ENCODE measurements around the gene GPR18. TPM values are rescaled to one million over a fixed set of nuclear protein-coding genes. Genes with fewer than 3 reads are reported as not detected.
"Not testable (repeated sequence)": the region's sequence is repeated elsewhere in the genome, so short reads cannot be mapped to it uniquely, and the experiment has no call there.

Gene GPR18
- total and polyA plus RNA-seq, 9 of the 15 experiments (the other 6 are each of a cell fraction or from before 2014, with no cell fraction given), result 0.75 TPM; not detected in 8

GRCh38 chr13:99211421-99212035 is 46.7 kb downstream of the GPR18 start:
- no peak for DNase-seq (ENCODE audit: extremely low read depth in 1 of 4, low spot score in 3 of 4)
- whole genome bisulfite sequencing (ENCODE audit: insufficient coverage, low coverage, missing lambda C conversion rate), result 76% methylated on average over 5 of the region's 5 CpGs

GRCh38 chr13:99210627-99211026 is 47.6 kb downstream of the GPR18 start:
- ATAC-seq; H3K4me1 ChIP-seq (replicated peaks in 1 of 2; ENCODE audit: control insufficient read depth in 2 of 2, insufficient read depth in 2 of 2, low read length in 2 of 2): not testable (repeated sequence)

More at GRCh38 chr13:99211421-99212035, 46.7 kb downstream of the GPR18 start:
- Histone ChIP-seq H3K79me2 (ENCODE audit: control insufficient read depth, insufficient read depth, low read length) (peaks cover 86% of the 10 kb centered on the region), H3K36me3 (ENCODE audit: control insufficient read depth, insufficient read depth, low read length) (peaks cover 28% of the 10 kb centered on the region; the same call in 2 of the 3 replicates), H3K9ac (ENCODE audit: insufficient read depth in 1 of 2, low read depth in 2 of 2, low read length in 2 of 2) (no peak overlapping the region), H4K20me1 (replicated peaks; ENCODE audit: control insufficient read depth, insufficient read depth, low read length) (peaks cover 12% of the 10 kb centered on the region), H3K9me1 (ENCODE audit: control insufficient read depth, insufficient read depth, low read length) (peaks cover under 1% of the 10 kb centered on the region), H2AFZ (ENCODE audit: low read depth, low read length) (no peak overlapping the region), H3K4me3 (no peak overlapping the region), H3K4me1 (replicated peaks in 1 of 2; ENCODE audit: control insufficient read depth in 2 of 2, insufficient read depth in 2 of 2, low read length in 2 of 2) (no peaks in the 10 kb centered on the region; a peak in 1 of 5 replicates), H3K27me3 (ENCODE audit: control insufficient read depth in 2 of 2, insufficient read depth in 2 of 2, low read length in 2 of 2) (no peaks in the 10 kb centered on the region), H3K27ac (ENCODE audit: extremely low read depth, low read depth, low read length) (no peak overlapping the region), H3K4me2 (ENCODE audit: insufficient read depth, low read length) (no peak overlapping the region), H3K9me3 (replicated peaks; ENCODE audit: control insufficient read depth, insufficient read depth, low read depth, low read length) (no peaks in the 10 kb centered on the region)
- ChIA-PET POLR2A (interaction anchor here (0.7 kb wide), 1 partner anchor 10 kb away, joined by 4 read pairs; the partner anchor contains the start of gene UBAC2), CTCF (ENCODE audit: low intra/inter-chr PET ratio) (no interaction called here)
- TF ChIP-seq CREB1 (IDR thresholded peaks at IDR 0.05) (no peak), CREB1 (CRISPR knock-in tag; IDR thresholded peaks at IDR 0.05) (no peak), RBM25 (IDR thresholded peaks at IDR 0.05; ENCODE audit: low read depth, low read length, severe bottlenecking) (peak; percentile 73), MXD1 (CRISPR knock-in tag; IDR thresholded peaks at IDR 0.05; ENCODE audit: borderline replicate concordance, poor library complexity, severe bottlenecking) (no peak), BCOR (IDR thresholded peaks at IDR 0.05) (peak; percentile 21; the same call in 1 of the 2 replicates)
- intact Hi-C loops (cut with micrococcal nuclease) (no loop called here), in situ Hi-C loops (cut with MboI) (no loop called here)
- BruUV-seq (replicated peaks), result no TSS peak
- FAIRE-seq, result no peak
- ATAC-seq, result no peak

More at GRCh38 chr13:99210627-99211026, 47.6 kb downstream of the GPR18 start:
- H3K9me1 ChIP-seq (ENCODE audit: control insufficient read depth, insufficient read depth, low read length); FAIRE-seq; in situ Hi-C loops (cut with MboI); CTCF ChIA-PET (ENCODE audit: low intra/inter-chr PET ratio); H2AFZ ChIP-seq (ENCODE audit: low read depth, low read length); H3K4me3 ChIP-seq; H3K9ac ChIP-seq (ENCODE audit: insufficient read depth in 1 of 2, low read depth in 2 of 2, low read length in 2 of 2); H3K27me3 ChIP-seq (ENCODE audit: control insufficient read depth in 2 of 2, insufficient read depth in 2 of 2, low read length in 2 of 2); H3K27ac ChIP-seq (ENCODE audit: extremely low read depth, low read depth, low read length); intact Hi-C loops (cut with micrococcal nuclease); H3K4me2 ChIP-seq (ENCODE audit: insufficient read depth, low read length); H3K9me3 ChIP-seq (replicated peaks; ENCODE audit: control insufficient read depth, insufficient read depth, low read depth, low read length); DNase-seq (ENCODE audit: extremely low read depth in 1 of 4, low spot score in 3 of 4); BruUV-seq (replicated peaks); POLR2A ChIA-PET: not testable (repeated sequence)
- Histone ChIP-seq H3K36me3 (ENCODE audit: control insufficient read depth, insufficient read depth, low read length) (peaks cover 34% of the 10 kb centered on the region; the same call in 2 of the 3 replicates), H3K79me2 (ENCODE audit: control insufficient read depth, insufficient read depth, low read length) (peaks cover 86% of the 10 kb centered on the region), H4K20me1 (replicated peaks; ENCODE audit: control insufficient read depth, insufficient read depth, low read length) (peaks cover 15% of the 10 kb centered on the region)
- WGBS (ENCODE audit: insufficient coverage, low coverage, missing lambda C conversion rate), result 84% methylated on average over 4 of the region's 9 CpGs
